GM23338 (cell line): ENCODE measurements around the gene ZNF664. TPM values are rescaled to one million over a fixed set of nuclear protein-coding genes. Genes with fewer than 3 reads are reported as not detected.

Experiments
- ATAC-seq: fragments of 200-7000 bp; cut with Tn5 transposase; 3 replicates; pipeline ENCODE4 v1.9.1; 2020
- DNase-seq: peaks from one replicate; pipeline ENCODE4 v3.0.0-alpha.2; 2015; ENCODE audit warnings: low spot score
- H2AFZ ChIP-seq: fragments of 200-600 bp; sonication (generic); 2 replicates; pipeline ENCODE4 v1.8.0; 2016; ENCODE audit warnings: antibody characterized with exemption, mild to moderate bottlenecking, moderate library complexity
- H3F3A ChIP-seq: fragments of 200-600 bp; sonication (generic); replicated peaks from 2 replicates; pipeline ENCODE4 v1.8.0; 2017; ENCODE audit warnings: antibody characterized with exemption, mixed run types, low read depth
- H3K27ac ChIP-seq: fragments of 200-600 bp; sonication (generic); 2 replicates; pipeline ENCODE4 v1.6.1; 2016; ENCODE audit warnings: low read depth
- H3K27me3 ChIP-seq: fragments of 200-600 bp; sonication (generic); 2 replicates; pipeline ENCODE4 v1.8.0; 2016; ENCODE audit warnings: mild to moderate bottlenecking, mixed run types, moderate library complexity; ENCODE audit not compliant: insufficient read depth
- H3K36me3 ChIP-seq: fragments of 200-600 bp; sonication (generic); 2 replicates; pipeline ENCODE4 v1.8.0; 2016; ENCODE audit warnings: mild to moderate bottlenecking; ENCODE audit not compliant: insufficient read depth
- H3K4me1 ChIP-seq: fragments of 200-600 bp; sonication (generic); 2 replicates; pipeline ENCODE4 v1.8.0; 2016; ENCODE audit warnings: mild to moderate bottlenecking, moderate library complexity; ENCODE audit not compliant: insufficient read depth
- H3K4me2 ChIP-seq: fragments of 200-600 bp; sonication (generic); 2 replicates; pipeline ENCODE4 v1.7.1; 2017; ENCODE audit warnings: mixed run types
- H3K4me3 ChIP-seq: fragments of 200-600 bp; sonication (generic); 2 replicates; pipeline ENCODE4 v1.6.1; 2016; ENCODE audit warnings: mixed run types
- H3K79me2 ChIP-seq: fragments of 200-600 bp; sonication (generic); replicated peaks from 2 replicates; pipeline ENCODE4 v1.8.0; 2017; ENCODE audit warnings: mild to moderate bottlenecking; ENCODE audit not compliant: insufficient read depth
- H3K9me2 ChIP-seq: fragments of 200-600 bp; sonication (generic); 2 replicates; pipeline ENCODE4 v1.8.0; 2017; ENCODE audit not compliant: insufficient read depth
- H4K20me1 ChIP-seq: fragments of 200-600 bp; sonication (generic); replicated peaks from 2 replicates; pipeline ENCODE4 v1.8.0; 2017; ENCODE audit warnings: mild to moderate bottlenecking; ENCODE audit not compliant: insufficient read depth
- H3K27ac Mint-ChIP-seq: 2 replicates; pipeline ENCODE4 v1.8.0; 2020; ENCODE audit warnings: inconsistent platforms, mild to moderate bottlenecking, moderate library complexity, mixed read lengths
- H3K27me3 Mint-ChIP-seq: 3 replicates; pipeline ENCODE4 v1.8.0; 2022; ENCODE audit warnings: low read depth, mild to moderate bottlenecking, moderate library complexity, mixed read lengths, inconsistent platforms; ENCODE audit not compliant: insufficient read depth, poor library complexity
- H3K36me3 Mint-ChIP-seq: 3 replicates; pipeline ENCODE4 v1.8.0; 2021; ENCODE audit warnings: low read depth, mild to moderate bottlenecking, inconsistent platforms, moderate library complexity, mixed read lengths
- H3K4me1 Mint-ChIP-seq: 3 replicates; pipeline ENCODE4 v1.8.0; 2020; ENCODE audit warnings: mild to moderate bottlenecking, inconsistent platforms, mixed read lengths
- H3K4me3 Mint-ChIP-seq: 3 replicates; pipeline ENCODE4 v1.8.0; 2021; ENCODE audit warnings: moderate library complexity, mild to moderate bottlenecking, inconsistent platforms, mixed read lengths
- H3K9me3 Mint-ChIP-seq: 3 replicates; pipeline ENCODE4 v1.8.0; 2020; ENCODE audit warnings: moderate library complexity, mild to moderate bottlenecking, inconsistent platforms, mixed read lengths
- CTCF ChIP-seq, 2 experiments: fragments of 200-600 bp in 1 of 2; sonication (generic) in 1 of 2; conservative IDR thresholded peaks; 2 replicates each; pipeline versions ENCODE4 v1.5.1 to v1.6.1; 2016 to 2017; ENCODE audit warnings: antibody characterized with exemption in 2 of 2, low read depth in 2 of 2, mild to moderate bottlenecking in 2 of 2, moderate library complexity in 1 of 2
- NANOG ChIP-seq: IDR thresholded peaks from 2 replicates; pipeline ENCODE4 v1.6.1; 2016; ENCODE audit warnings: antibody characterized with exemption, borderline replicate concordance
- STAT1 ChIP-seq: IDR thresholded peaks from one replicate; pipeline ENCODE4 v1.6.1; 2016; ENCODE audit warnings: antibody characterized with exemption; ENCODE audit not compliant: unreplicated experiment
- ZNF331 ChIP-seq: fragments of 250-450 bp; sonication (Bioruptor Pico); IDR thresholded peaks from 2 replicates; pipeline ENCODE4 v1.5.0; 2020; ENCODE audit warnings: low read depth, mild to moderate bottlenecking, moderate library complexity
- polyA plus RNA-seq: library from polyadenylated mRNA; unstranded; fragments of >200 nt; fragmentation: Nextera tagmentation; extraction: Ambion mirVana; gene quantifications from 2 replicates; pipeline ENCODE4 v1.2.1, GENCODE V29; 2016
- total RNA-seq: library from RNA; depleted of rRNA; stranded (reverse); fragments of >200 nt; shearing (Covaris generic); gene quantifications from 2 replicates; pipeline ENCODE4 v1.2.3, GENCODE V29; 2014
- TF ChIP-seq, protein P1 (sequence below): IDR thresholded peaks from one replicate; pipeline ENCODE4 v1.6.1; 2018; ENCODE audit warnings: antibody characterized with exemption; ENCODE audit not compliant: unreplicated experiment
- TF ChIP-seq, protein P2 (sequence below): fragments of 250-450 bp; sonication (Bioruptor Pico); IDR thresholded peaks from 2 replicates; pipeline ENCODE4 v1.5.0; 2020; ENCODE audit warnings: mild to moderate bottlenecking, moderate library complexity

Gene ZNF664
- total and polyA plus RNA-seq, 2 experiments from 2014 or later = 8.1 to 35.2 TPM

- no peak for DNase-seq
- H3K27me3 ChIP-seq = no peaks in the 10 kb centered on the region
- H3K9me2 ChIP-seq = no peaks in the 10 kb centered on the region; the same call in 1 of the 2 replicates
- Mint-ChIP-seq H3K4me3 (no peak overlapping the region), H3K4me1 (no peaks in the 10 kb centered on the region), H3K9me3 (no peaks in the 10 kb centered on the region), H3K27me3 (peaks cover 5% of the 10 kb centered on the region), H3K36me3 (no peaks in the 10 kb centered on the region), H3K27ac (no peak overlapping the region)
- no peaks in the 10 kb centered on the region for H3K4me1 ChIP-seq
- no peak for ATAC-seq
- no peaks in the 10 kb centered on the region for H3F3A ChIP-seq
- H3K79me2 ChIP-seq = no peaks in the 10 kb centered on the region
- no peak overlapping the region for H3K27ac ChIP-seq
- H3K4me2 ChIP-seq = no peak overlapping the region
- no peak overlapping the region for H3K4me3 ChIP-seq
- H3K36me3 ChIP-seq = no peaks in the 10 kb centered on the region
- H2AFZ ChIP-seq = no peak overlapping the region
- TF ChIP-seq STAT1 = no peak
- no peak for TF ChIP-seq NANOG
- no peak for TF ChIP-seq ZNF331
- 0 out of 2 replicates have a peak, but pooled peaks cover 5% of the 10 kb centered on the region for H4K20me1 ChIP-seq
These were observed 43.0 kb upstream of the ZNF664 start for GRCh38 chr12:123929946-123930583.

DNA sequence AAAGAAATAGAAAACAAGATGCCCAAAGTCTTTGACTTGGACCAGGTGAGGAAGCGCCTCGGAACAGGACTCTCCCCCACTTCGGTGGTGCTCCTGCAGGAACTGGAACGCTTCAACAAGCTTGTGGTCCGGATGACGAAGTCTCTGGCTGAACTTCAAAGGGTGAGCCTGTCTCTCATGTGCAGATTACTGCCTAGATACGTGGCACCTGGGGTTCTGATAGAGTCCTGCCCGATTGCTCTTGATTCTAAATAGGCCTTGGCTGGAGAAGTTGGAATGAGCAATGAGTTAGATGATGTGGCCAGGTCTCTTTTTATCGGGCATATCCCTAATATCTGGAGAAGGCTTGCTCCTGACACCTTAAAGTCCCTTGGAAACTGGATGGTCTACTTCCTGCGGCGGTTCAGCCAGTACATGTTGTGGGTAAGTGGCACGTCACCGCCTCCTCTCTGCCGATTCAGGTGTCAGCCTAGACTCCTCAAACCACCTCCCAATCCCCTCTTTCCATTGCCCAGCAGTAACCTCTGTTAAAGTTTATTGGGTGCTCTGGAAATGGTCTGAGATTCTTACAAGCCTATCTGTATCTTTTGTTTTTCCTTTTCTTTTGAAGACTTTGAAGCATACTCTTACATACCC, 41.2 kb upstream of the ZNF664 start:
- TF ChIP-seq, protein P1, sequence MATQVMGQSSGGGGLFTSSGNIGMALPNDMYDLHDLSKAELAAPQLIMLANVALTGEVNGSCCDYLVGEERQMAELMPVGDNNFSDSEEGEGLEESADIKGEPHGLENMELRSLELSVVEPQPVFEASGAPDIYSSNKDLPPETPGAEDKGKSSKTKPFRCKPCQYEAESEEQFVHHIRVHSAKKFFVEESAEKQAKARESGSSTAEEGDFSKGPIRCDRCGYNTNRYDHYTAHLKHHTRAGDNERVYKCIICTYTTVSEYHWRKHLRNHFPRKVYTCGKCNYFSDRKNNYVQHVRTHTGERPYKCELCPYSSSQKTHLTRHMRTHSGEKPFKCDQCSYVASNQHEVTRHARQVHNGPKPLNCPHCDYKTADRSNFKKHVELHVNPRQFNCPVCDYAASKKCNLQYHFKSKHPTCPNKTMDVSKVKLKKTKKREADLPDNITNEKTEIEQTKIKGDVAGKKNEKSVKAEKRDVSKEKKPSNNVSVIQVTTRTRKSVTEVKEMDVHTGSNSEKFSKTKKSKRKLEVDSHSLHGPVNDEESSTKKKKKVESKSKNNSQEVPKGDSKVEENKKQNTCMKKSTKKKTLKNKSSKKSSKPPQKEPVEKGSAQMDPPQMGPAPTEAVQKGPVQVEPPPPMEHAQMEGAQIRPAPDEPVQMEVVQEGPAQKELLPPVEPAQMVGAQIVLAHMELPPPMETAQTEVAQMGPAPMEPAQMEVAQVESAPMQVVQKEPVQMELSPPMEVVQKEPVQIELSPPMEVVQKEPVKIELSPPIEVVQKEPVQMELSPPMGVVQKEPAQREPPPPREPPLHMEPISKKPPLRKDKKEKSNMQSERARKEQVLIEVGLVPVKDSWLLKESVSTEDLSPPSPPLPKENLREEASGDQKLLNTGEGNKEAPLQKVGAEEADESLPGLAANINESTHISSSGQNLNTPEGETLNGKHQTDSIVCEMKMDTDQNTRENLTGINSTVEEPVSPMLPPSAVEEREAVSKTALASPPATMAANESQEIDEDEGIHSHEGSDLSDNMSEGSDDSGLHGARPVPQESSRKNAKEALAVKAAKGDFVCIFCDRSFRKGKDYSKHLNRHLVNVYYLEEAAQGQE = no peak
- peak; percentile 14 to 50; a peak in 3 of 4 replicates for TF ChIP-seq CTCF (conservative IDR thresholded peaks at IDR 0.05; ENCODE audit: low read depth in 2 of 2)
- TF ChIP-seq, protein P2, sequence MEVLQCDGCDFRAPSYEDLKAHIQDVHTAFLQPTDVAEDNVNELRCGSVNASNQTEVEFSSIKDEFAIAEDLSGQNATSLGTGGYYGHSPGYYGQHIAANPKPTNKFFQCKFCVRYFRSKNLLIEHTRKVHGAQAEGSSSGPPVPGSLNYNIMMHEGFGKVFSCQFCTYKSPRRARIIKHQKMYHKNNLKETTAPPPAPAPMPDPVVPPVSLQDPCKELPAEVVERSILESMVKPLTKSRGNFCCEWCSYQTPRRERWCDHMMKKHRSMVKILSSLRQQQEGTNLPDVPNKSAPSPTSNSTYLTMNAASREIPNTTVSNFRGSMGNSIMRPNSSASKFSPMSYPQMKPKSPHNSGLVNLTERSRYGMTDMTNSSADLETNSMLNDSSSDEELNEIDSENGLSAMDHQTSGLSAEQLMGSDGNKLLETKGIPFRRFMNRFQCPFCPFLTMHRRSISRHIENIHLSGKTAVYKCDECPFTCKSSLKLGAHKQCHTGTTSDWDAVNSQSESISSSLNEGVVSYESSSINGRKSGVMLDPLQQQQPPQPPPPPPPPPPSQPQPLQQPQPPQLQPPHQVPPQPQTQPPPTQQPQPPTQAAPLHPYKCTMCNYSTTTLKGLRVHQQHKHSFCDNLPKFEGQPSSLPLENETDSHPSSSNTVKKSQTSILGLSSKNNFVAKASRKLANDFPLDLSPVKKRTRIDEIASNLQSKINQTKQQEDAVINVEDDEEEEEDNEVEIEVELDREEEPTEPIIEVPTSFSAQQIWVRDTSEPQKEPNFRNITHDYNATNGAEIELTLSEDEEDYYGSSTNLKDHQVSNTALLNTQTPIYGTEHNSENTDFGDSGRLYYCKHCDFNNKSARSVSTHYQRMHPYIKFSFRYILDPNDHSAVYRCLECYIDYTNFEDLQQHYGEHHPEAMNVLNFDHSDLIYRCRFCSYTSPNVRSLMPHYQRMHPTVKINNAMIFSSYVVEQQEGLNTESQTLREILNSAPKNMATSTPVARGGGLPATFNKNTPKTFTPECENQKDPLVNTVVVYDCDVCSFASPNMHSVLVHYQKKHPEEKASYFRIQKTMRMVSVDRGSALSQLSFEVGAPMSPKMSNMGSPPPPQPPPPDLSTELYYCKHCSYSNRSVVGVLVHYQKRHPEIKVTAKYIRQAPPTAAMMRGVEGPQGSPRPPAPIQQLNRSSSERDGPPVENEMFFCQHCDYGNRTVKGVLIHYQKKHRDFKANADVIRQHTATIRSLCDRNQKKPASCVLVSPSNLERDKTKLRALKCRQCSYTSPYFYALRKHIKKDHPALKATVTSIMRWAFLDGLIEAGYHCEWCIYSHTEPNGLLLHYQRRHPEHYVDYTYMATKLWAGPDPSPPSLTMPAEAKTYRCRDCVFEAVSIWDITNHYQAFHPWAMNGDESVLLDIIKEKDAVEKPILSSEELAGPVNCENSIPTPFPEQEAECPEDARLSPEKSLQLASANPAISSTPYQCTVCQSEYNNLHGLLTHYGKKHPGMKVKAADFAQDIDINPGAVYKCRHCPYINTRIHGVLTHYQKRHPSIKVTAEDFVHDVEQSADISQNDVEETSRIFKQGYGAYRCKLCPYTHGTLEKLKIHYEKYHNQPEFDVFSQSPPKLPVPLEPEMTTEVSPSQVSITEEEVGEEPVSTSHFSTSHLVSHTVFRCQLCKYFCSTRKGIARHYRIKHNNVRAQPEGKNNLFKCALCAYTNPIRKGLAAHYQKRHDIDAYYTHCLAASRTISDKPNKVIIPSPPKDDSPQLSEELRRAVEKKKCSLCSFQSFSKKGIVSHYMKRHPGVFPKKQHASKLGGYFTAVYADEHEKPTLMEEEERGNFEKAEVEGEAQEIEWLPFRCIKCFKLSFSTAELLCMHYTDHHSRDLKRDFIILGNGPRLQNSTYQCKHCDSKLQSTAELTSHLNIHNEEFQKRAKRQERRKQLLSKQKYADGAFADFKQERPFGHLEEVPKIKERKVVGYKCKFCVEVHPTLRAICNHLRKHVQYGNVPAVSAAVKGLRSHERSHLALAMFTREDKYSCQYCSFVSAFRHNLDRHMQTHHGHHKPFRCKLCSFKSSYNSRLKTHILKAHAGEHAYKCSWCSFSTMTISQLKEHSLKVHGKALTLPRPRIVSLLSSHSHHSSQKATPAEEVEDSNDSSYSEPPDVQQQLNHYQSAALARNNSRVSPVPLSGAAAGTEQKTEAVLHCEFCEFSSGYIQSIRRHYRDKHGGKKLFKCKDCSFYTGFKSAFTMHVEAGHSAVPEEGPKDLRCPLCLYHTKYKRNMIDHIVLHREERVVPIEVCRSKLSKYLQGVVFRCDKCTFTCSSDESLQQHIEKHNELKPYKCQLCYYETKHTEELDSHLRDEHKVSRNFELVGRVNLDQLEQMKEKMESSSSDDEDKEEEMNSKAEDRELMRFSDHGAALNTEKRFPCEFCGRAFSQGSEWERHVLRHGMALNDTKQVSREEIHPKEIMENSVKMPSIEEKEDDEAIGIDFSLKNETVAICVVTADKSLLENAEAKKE (CRISPR knock-in tag) = no peak
- H3K9me2 ChIP-seq = no peaks in the 10 kb centered on the region; the same call in 1 of the 2 replicates
- H3K27me3 ChIP-seq = no peaks in the 10 kb centered on the region
- ATAC-seq = no peak; the same call in 2 of the 3 replicates
- H3K27ac ChIP-seq = no peak overlapping the region
- H3K9me3 Mint-ChIP-seq = no peaks in the 10 kb centered on the region
- no peak overlapping the region for H3K27ac Mint-ChIP-seq
- no peaks in the 10 kb centered on the region for H3K4me1 Mint-ChIP-seq
- DNase-seq = no peak
- no peak overlapping the region for H2AFZ ChIP-seq
- H3K4me3 ChIP-seq = no peak overlapping the region
- H3K4me3 Mint-ChIP-seq = no peak overlapping the region
- H3K36me3 ChIP-seq = no peaks in the 10 kb centered on the region
- H3K36me3 Mint-ChIP-seq = no peaks in the 10 kb centered on the region
- no peaks in the 10 kb centered on the region for H3F3A ChIP-seq
- no peaks in the 10 kb centered on the region for H3K79me2 ChIP-seq
- no peaks in the 10 kb centered on the region for H3K4me1 ChIP-seq
- H4K20me1 ChIP-seq = 0 out of 2 replicates have a peak, but pooled peaks cover 5% of the 10 kb centered on the region
- H3K4me2 ChIP-seq = no peak overlapping the region
- peaks cover 2% of the 10 kb centered on the region for H3K27me3 Mint-ChIP-seq
